ENCODE measurements around the gene RABGAP1. TPM values are rescaled to one million over a fixed set of nuclear protein-coding genes. Genes with fewer than 3 reads are reported as not detected.

The RABGAP1 gene
- total and polyA plus RNA-seq, 3 donors from 2014 or later, result 53.0 to 113 (median 94.0) TPM

- no peaks in the 10 kb centered on the region for H3K36me3 ChIP-seq (ENCODE audit: low read depth, missing control alignments)
- intact Hi-C loops (cut with DNase I; ENCODE audit: low total_unique reads), result no loop called here
- TF ChIP-seq CTCF (IDR thresholded peaks at IDR 0.05) (no peak), POLR2A (IDR thresholded peaks at IDR 0.05) (no peak)
Observed at GRCh38 chr9:123070198-123070597, 129.4 kb downstream of the RABGAP1 start.

GRCh38 chr9:123072407-123072995 is 131.7 kb downstream of the RABGAP1 start:
- Histone ChIP-seq H3K9me3 (no peaks in the 10 kb centered on the region), H3K36me3 (ENCODE audit: low read depth, missing control alignments) (no peaks in the 10 kb centered on the region), H3K4me1 (peaks cover 6% of the 10 kb centered on the region), H3K4me3 (no peak overlapping the region), H3K27me3 (no peaks in the 10 kb centered on the region), H3K27ac (no peak overlapping the region)
- DNase-seq, result no peak
- intact Hi-C loops (cut with DNase I; ENCODE audit: low total_unique reads), result no loop called here
- whole genome bisulfite sequencing, 2 donors, result 86 to 87% methylated on average over 2 of the region's 2 CpGs
- TF ChIP-seq CTCF (IDR thresholded peaks at IDR 0.05) (no peak), POLR2A (IDR thresholded peaks at IDR 0.05) (no peak)

More at GRCh38 chr9:123070198-123070597, 129.4 kb downstream of the RABGAP1 start:
- Histone ChIP-seq H3K27ac (no peak overlapping the region), H3K4me1 (peaks cover 6% of the 10 kb centered on the region), H3K4me3 (no peak overlapping the region), H3K9me3 (no peaks in the 10 kb centered on the region), H3K27me3 (no peaks in the 10 kb centered on the region)
- no peak for DNase-seq

- WGBS, 2 donors, result 73 to 77% methylated on average over 5 of the region's 5 CpGs
- TF ChIP-seq POLR2A (IDR thresholded peaks at IDR 0.05) (no peak), CTCF (IDR thresholded peaks at IDR 0.05) (no peak)
- Histone ChIP-seq H3K27ac (peak overlapping the region in 1 of 2 donors; percentile 54), H3K9me3 (no peaks in the 10 kb centered on the region), H3K4me3 (no peak overlapping the region), H3K4me1 (peaks cover 6% of the 10 kb centered on the region), H3K36me3 (ENCODE audit: low read depth, missing control alignments) (no peaks in the 10 kb centered on the region), H3K27me3 (no peaks in the 10 kb centered on the region)
- intact Hi-C loops (cut with DNase I; ENCODE audit: low total_unique reads), result no loop called here
- no peak for DNase-seq
Observed at GRCh38 chr9:123073441-123073840, 132.6 kb downstream of the RABGAP1 start.

- WGBS, 2 donors, result 44 to 68% methylated on average over 1 of the region's 1 CpG
- Histone ChIP-seq H3K27ac (peak overlapping the region in 1 of 2 donors; percentile 54), H3K36me3 (ENCODE audit: low read depth, missing control alignments) (no peaks in the 10 kb centered on the region), H3K4me1 (peaks cover 6% of the 10 kb centered on the region), H3K9me3 (no peaks in the 10 kb centered on the region), H3K4me3 (no peak overlapping the region), H3K27me3 (no peaks in the 10 kb centered on the region)
- intact Hi-C loops (cut with DNase I; ENCODE audit: low total_unique reads), result no loop called here
- TF ChIP-seq POLR2A (IDR thresholded peaks at IDR 0.05) (no peak), CTCF (IDR thresholded peaks at IDR 0.05) (no peak)
- no peak for DNase-seq
Observed at GRCh38 chr9:123073991-123074422, 133.2 kb downstream of the RABGAP1 start.

- Histone ChIP-seq H3K36me3 (ENCODE audit: low read depth, missing control alignments) (no peaks in the 10 kb centered on the region), H3K27ac (no peak overlapping the region), H3K4me1 (peaks cover 6% of the 10 kb centered on the region), H3K4me3 (no peak overlapping the region), H3K27me3 (no peaks in the 10 kb centered on the region), H3K9me3 (no peaks in the 10 kb centered on the region)
- 58 to 72% methylated on average over 3 of the region's 3 CpGs for WGBS, 2 donors
- TF ChIP-seq POLR2A (IDR thresholded peaks at IDR 0.05) (no peak), CTCF (IDR thresholded peaks at IDR 0.05) (no peak)
- no peak for DNase-seq
- intact Hi-C loops (cut with DNase I; ENCODE audit: low total_unique reads), result no loop called here
Observed at GRCh38 chr9:123074628-123075027, 133.8 kb downstream of the RABGAP1 start.

Measured in testis (tissue), 3 donors.